Stimulated activated CD4-positive, alpha-beta T cell treated with anti-CD3 and anti-CD28 coated beads, Interleukin-2, amount 100 ng/mL, for 48 hours (primary cell): ENCODE data around the gene ITGAE.
A peak's percentile ranks its signal among the peaks of the same experiment; 100 is the strongest.

ENCODE experiments used
- DNase-seq, 2 donors: peaks; one replicate each; pipeline ENCODE4 v3.0.0-alpha.2; 2020

The ITGAE gene

GRCh38 chr17:3817851-3818605 is 17.0 kb upstream of the ITGAE start:
- no peak for DNase-seq

GRCh38 chr17:3815925-3816324 is 14.9 kb upstream of the ITGAE start:
- no peak for DNase-seq

DNA sequence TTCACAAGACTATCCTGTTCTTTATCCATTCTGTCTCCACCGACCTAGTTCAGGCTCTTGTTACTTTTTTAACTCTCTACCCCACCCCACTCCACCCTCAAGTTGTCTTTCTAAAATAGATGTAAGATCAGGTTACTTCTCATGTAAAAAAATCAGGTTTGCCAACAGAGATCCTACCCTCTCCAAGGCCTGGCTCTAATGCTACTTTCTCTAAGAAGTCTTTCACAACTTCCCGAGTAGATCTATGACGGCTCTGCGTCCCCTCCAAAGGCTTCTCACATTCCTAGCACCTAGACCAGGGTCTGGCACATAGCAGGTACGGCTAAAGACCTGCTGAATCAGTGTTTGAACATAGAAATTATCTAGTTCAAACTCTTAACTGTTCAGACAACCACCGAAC is 14.1 kb upstream of the ITGAE start:
- DNase-seq, result no peak

DNA sequence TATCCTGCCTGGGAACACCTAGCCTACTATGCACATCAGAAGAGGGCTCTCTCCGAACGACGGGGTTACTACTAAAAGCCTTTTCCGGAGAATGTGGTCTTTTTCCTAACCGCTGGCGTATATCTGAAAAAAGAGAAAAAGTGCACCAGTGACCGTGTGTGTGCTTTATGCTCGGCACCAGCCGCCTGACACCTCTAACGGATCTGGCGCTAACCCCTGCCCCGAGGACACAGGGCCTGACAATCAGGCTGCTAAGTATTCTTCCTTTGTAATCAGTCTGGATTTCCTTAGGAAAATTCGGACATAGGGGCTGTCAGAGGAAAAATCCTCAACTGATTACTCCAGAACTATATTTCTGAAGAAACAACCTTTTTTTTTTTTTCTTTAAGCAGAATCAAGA is 13.4 kb upstream of the ITGAE start:
- DNase-seq, result no peak

- no peak for DNase-seq
These were observed 12.2 kb upstream of the ITGAE start for GRCh38 chr17:3813171-3813570.

GRCh38 chr17:3812771-3813170 is 11.8 kb upstream of the ITGAE start:
- no peak for DNase-seq

DNA sequence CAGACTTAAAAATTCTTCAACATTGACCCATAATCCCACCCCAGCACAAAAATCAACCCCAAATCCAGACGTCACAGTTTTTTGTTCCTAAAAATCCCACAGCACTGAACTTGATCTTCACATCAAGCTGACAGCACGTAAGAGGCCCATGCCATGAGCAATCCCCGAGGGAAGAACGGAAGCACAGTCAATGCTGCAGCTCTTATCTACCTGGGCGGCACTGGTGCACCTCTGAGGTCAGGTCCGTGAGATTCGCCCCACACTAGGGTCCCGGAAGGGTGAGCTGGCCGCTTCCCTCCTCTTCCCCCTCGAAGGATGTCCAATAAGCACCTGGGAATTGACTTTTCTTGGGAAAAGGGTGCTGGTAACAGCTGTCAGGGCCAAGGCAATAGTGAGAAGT is 11.3 kb upstream of the ITGAE start:
- no peak for DNase-seq

DNA sequence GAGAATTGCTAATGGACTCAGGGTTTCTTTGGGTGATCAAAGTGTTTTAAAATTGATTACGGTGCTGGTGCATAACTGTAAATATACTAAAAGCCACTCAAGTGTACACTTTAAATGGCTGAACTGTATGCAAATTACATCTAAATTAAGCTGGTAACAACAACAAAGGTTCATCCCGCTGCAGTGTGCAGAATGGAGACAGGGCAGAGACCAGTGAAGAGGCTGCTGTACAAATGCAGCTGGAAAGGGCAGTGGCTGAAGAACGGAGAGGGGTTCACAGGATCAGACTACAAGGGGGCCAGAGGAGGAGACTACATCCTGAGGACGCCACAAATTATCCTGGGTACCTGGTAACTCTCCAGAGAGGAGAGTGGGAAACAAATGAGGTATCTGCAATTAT is 9.0 kb upstream of the ITGAE start:
- no peak for DNase-seq

GRCh38 chr17:3809135-3809534 is 8.1 kb upstream of the ITGAE start:
- DNase-seq, result no peak

DNA sequence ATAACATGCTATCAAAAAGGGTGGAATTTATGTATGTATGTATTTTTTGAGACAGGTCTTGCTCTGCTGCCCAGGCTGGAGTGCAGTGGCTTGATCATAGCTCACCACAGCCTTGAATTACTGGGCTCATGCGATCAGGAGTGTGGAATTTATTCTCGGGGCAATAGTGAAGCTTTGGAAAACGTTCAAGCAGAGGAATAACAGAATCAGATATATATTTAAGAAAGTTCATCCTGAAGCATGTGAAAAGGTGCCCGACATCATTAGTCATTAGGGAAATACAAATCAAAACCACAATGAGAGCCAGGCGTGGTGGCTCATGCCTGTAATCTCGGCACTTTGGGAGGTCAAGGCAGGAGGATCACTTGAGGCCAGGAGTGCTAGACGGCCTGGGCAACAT is 7.7 kb upstream of the ITGAE start:
- DNase-seq, result no peak

DNA sequence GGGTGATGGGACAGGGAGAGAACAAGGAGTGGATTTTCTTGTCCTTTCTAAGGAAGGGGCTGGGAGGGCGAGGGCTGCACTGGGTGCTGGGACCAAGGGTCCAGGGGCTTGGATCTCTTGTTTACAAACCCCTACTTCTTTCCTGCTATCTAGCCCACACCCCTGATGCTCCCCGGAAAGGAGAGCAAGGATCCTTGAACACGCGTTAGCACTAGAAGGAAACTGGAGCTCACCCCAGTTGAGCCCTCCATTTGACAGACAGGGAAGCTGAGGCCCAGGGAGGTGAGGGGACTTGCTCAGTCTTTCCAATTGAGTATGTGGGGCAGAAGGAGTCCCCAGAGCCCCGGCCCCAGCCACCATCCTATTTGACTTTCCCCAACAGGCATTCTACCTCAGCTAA is 4.6 kb upstream of the ITGAE start:
- no peak for DNase-seq

- no peak for DNase-seq
These were observed 3.5 kb upstream of the ITGAE start for GRCh38 chr17:3804503-3804931.

DNA sequence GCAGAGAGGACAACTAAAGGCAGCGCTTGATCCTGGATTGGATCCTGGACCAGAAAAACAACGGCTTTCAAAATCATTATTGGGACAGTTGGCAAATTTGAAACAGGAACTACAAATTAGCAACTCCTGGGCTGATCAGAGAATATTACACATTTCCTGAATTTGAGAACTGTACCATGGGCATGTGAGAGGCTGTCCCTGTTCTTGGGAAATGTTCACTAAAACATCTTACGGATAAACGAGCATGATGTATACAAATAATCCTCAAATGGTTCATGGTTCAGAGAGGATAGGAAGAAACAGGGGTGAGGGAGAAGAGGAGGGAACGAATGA is 2.3 kb upstream of the ITGAE start:
- no peak for DNase-seq

GRCh38 chr17:3802461-3803307 is 1.7 kb upstream of the ITGAE start:
- DNase-seq, result no peak

DNA sequence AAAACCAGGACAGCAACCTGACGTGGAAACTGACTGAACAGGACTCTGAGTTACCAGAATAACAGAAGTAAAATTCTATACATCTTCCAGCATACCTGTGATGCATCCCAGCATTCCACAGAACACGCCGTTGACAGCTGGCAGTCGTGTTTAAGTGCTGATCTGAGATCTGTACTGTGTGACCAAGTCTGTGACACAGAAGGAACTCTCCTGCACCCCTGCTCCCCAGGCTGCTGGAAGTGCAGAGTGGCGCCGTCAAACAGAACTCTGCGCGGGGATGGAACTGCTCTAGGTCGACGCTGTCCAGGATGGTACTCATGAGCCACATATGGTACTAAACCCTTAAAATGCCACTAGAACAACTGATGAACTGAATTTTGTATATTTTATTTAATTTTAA is 804 bp upstream of the ITGAE start:
- no peak for DNase-seq

GRCh38 chr17:3801347-3801746 is 359 bp upstream of the ITGAE start:
- DNase-seq, result no peak

DNA sequence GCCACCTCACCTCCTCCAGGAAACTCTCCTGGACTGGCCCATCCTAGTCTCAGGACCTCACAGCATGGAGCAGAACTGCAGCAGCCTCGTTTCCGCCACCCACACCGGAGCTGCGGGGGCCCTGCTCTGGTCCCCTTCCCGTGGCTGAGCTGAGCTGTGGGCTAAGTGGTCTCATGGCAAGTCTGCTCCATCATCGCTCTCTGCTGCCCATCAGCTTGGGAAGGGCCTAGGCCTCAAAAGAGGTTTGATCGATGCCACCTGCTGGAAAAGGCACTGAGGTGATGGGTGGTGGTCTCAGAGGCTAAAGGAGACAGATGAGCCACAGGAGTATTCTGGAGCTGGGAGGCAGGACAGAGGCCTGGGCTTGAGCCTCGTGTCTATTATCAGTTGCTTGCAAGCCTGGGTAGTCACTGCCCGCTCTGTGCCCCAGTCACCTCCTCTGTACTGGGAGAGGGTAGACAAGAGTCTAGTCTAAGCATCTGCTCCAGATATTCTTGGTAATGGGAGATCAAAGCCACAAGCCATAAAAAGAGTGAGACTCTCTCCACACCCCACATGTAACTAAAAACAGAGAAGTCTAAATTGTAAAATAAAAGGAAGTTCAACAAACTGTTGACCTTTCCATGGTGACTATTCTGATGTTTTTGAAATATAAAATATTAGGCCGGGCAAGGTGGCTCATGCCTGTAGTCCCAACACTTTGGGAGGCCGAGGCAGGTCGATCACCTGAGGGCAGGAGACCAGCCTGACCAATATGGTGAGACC is 1.6 kb downstream of the ITGAE start:
- no peak for DNase-seq

DNA sequence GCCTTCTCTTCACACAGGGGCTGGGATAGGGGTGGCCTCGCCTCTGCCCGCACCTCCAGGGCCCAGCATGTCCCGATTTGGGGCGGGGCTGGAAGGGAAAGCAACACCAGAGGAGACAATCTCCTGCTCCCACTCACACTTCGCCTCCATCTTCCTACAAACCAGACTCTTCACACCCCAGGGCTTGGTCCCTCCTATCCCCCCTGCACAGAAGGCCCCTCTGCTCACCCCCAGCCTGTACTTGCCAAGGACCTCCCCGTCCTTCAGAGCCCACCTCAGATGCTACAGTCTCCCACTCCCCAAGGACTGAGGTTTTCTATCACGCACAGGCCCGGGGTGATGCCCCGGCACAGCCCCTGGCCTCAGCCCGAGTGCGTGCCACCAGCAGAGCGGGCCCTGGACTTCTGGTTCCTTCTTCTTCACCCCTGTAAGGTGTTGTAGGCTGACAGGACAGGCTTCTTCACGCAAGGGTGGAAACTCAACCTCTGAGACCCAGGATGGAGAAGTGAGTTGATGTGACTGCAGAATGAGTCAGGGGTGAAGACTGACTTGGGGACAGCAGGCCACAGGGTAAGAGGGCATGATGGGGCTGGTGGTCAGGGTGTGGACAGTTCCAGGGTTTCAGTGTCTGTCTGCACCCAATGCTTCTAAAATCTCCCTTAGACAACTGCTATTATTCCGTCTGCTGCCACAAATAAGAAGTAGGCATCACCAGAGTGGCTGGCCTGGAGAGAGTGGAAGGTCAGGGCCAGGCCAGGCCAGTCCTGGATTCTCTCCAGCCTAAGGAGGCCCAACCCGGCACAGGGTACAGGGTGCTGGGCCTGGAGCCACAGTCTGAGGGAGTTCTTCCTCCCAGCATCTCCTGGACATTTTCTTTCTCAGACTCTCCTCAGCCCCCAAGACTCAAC is 2.5 kb downstream of the ITGAE start:
- DNase-seq, result no peak

GRCh38 chr17:3796822-3797170 is 4.2 kb downstream of the ITGAE start:
- no peak for DNase-seq

DNA sequence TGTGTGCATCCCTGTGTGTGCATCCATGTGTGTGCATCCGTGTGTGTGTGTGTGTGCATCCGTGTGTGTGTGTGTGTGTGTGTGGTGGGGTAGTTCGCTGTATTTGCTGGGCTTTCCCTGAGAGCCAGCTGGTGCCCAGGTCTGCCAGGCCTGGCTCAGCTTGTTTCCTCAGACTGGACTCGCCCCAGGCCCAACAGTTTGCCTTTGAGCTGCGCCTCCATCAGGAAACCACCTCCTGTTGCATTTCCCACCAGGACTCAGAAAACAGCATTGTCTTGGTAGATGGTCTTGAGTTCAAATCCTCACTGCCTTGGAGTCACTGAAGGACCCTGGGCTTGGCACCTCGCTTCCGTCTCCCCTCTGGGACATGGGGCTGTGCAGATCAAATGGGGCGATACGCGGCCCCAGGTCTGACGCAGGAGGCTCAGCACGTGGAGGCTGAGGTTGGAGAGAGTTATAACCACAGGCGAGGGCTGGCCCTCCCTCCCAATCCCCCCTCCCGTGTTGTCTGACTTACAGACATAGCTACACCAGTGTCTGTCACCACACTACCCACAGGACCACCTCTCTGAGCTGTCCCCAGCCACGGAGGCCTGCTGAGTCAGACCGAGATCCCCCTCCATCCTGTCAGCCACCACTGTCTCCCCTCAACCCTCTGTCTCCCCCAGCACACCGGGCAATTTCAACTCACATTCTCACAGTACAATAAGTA is 4.7 kb downstream of the ITGAE start:
- DNase-seq, result peak; percentile 50 to 60

DNA sequence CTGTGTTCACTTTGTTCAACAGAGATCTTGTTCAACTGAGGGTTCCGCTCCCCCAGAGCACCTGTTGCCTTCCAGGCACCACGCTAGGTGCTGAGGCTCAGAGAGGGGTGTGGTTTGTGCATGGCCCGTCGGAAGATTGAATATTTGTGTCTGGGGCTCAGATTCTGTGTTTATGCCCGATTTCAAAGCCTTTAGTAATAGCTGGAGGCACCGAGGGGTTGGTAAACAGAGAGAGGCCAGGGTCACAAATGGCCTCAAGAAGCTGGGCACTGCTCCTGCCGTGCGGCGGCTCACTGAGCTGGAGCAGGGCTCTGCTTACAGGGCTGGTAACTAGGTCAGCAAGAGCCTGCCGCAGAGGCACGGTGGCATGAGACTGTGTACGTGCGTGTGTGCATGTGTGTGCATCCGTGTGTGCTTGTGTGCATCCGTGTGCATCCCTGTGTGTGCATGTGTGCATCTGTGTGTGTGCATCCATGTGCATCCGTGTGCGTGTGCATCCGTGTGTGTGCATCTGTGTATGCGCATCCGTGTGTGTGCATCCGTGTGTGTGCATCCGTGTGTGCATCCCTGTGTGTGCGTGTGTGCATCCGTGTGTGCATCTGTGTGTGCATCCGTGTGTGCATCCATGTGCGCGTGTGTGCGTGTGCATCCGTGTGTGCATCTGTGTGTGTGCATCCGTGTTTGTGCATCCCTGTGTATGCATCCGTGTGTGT is 5.4 kb downstream of the ITGAE start:
- DNase-seq, result no peak
